Heart right ventricle (tissue), 16 donors: ENCODE data around the gene UROS. TPM values are rescaled to one million over a fixed set of nuclear protein-coding genes. Genes with fewer than 3 reads are reported as not detected.

Experiments used
- ATAC-seq, 8 donors: fragments of 200-7000 bp; cut with Tn5 transposase; one replicate each; pipeline ENCODE4 v1.9.1; 2020; ENCODE audit warnings: mild to moderate bottlenecking in 8 of 8, moderate library complexity in 8 of 8, moderate number of reproducible peaks in 1 of 8
- DNase-seq, 2 donors: peaks; one replicate each; pipeline ENCODE4 v3.0.0-alpha.2; 2020
- H3K27ac ChIP-seq, 10 donors: fragments of 200-600 bp; sonication (generic) in 2 of 10; one replicate each; pipeline versions ENCODE4 v1.5.0 to v1.8.0; 2020 to 2022; ENCODE audit warnings: mild to moderate bottlenecking in 3 of 10
- H3K27me3 ChIP-seq, 7 donors: fragments of 200-600 bp; one replicate each; pipeline ENCODE4 v1.8.0; 2021 to 2022; ENCODE audit warnings: mild to moderate bottlenecking in 2 of 7
- H3K36me3 ChIP-seq, 9 donors: fragments of 200-600 bp; sonication (generic) in 1 of 9; one replicate each; pipeline versions ENCODE4 v1.5.0 to v1.8.0; 2020 to 2022; ENCODE audit warnings: mild to moderate bottlenecking in 2 of 9
- H3K4me1 ChIP-seq, 9 donors: fragments of 200-600 bp; sonication (generic) in 1 of 9; one replicate each; pipeline versions ENCODE4 v1.5.0 to v1.8.0; 2020 to 2022; ENCODE audit warnings: mild to moderate bottlenecking in 4 of 9
- H3K4me3 ChIP-seq, 10 donors: fragments of 200-600 bp; sonication (generic) in 2 of 10; one replicate each; pipeline versions ENCODE4 v1.5.0 to v1.8.0; 2020 to 2022; ENCODE audit warnings: mild to moderate bottlenecking in 7 of 10, moderate library complexity in 2 of 10
- H3K9me3 ChIP-seq, 11 donors: fragments of 200-600 bp in 10 of 11; sonication (generic) in 2 of 11; one replicate each; pipeline versions ENCODE4 v1.5.0 to v1.8.0; 2013 to 2022; ENCODE audit warnings: mild to moderate bottlenecking in 2 of 11, control low read depth in 1 of 11, moderate library complexity in 1 of 11
- WGBS, 2 donors: extraction: QIAGEN DNeasy Blood & Tissue Kit; methylation state at CpG; one replicate each; pipeline ENCODE4 v1.1.7; 2013; ENCODE audit warnings: inconsistent platforms in 1 of 2; 5-methylcytosine and 5-hydroxymethylcytosine counted together
- intact Hi-C, 10 donors: fragments of 100-400 bp; cut with DNase I; formaldehyde crosslinking; loops; one replicate each; pipeline versions ENCODE4 v1.11.1 to v1.14.2; 2022
- polyA plus RNA-seq, 2 donors: library from polyadenylated mRNA; stranded (reverse); fragments of 200-250 nt; gene quantifications; one replicate each; pipeline ENCODE4 v1.2.3, GENCODE V29; 2013
- total RNA-seq, 10 donors: library from RNA; stranded (reverse); fragmentation: NEBNext Ultra II Directional in 3 of 10; extraction: Animal tissue kit (Norgen Biotek cat#: 25700) in 3 of 10; gene quantifications; one replicate each; pipeline versions ENCODE4 v1.2.1 to v1.2.4, GENCODE V29; 2021 to 2023
- TF ChIP-seq, protein P1 (sequence below), 9 donors: fragments of 200-600 bp; sonication (generic) in 2 of 9; IDR thresholded peaks; one replicate each; pipeline versions ENCODE4 v1.5.0 to v1.8.0; 2021 to 2022; ENCODE audit warnings: antibody characterized with exemption in 9 of 9, mild to moderate bottlenecking in 5 of 9, moderate library complexity in 1 of 9
- donor health status: Arrhythmogenic right ventricular cardiomyopathy.
- donor health status: ischemic (EF 13 %, LVEDD 7.1; RV severe dilation, severe dysfunction).
- donor health status: healthy with polysubstance abuse.
- donor health status: DM: no; HTN: yes; CAD: no.
- donor health status: DM: no; HTN: no; CAD: no.
- donor health status: ischemic (EF 25% LVEDD 6.9; RV normal size, moderate dysfunction).
- donor health status: ischemic (EF 25% LVEDD 5.7; RV mildly dilated, moderate dysfunction).
- donor health status: healthy.
- donor health status: DM: yes; HTN: yes; CAD: no.
- donor health status: Ischemic cardiomyopathy.
- donor health status: ischemic (EF 35%, LVEDD 5.7; RV mildly dilated, moderate dysfunction).
- donor health status: nonischemic (EF 11% LVEDD 7.7; RV severe dilation, severe dysfunction).
- donor health status: DM: yes; HTN: yes; CAD: no.
- donor health status: PGD.
- donor health status: ischemic (EF 29% LVEDD 5.4; RV normal size, mild dysfunction).
- donor health status: nonischemic (EF 23%, LVEDD 6.1; RV moderate dilation, normal function).

Gene UROS
- total and polyA plus RNA-seq, 12 donors, result 42.5 to 84.3 (median 70.8) TPM

DNA sequence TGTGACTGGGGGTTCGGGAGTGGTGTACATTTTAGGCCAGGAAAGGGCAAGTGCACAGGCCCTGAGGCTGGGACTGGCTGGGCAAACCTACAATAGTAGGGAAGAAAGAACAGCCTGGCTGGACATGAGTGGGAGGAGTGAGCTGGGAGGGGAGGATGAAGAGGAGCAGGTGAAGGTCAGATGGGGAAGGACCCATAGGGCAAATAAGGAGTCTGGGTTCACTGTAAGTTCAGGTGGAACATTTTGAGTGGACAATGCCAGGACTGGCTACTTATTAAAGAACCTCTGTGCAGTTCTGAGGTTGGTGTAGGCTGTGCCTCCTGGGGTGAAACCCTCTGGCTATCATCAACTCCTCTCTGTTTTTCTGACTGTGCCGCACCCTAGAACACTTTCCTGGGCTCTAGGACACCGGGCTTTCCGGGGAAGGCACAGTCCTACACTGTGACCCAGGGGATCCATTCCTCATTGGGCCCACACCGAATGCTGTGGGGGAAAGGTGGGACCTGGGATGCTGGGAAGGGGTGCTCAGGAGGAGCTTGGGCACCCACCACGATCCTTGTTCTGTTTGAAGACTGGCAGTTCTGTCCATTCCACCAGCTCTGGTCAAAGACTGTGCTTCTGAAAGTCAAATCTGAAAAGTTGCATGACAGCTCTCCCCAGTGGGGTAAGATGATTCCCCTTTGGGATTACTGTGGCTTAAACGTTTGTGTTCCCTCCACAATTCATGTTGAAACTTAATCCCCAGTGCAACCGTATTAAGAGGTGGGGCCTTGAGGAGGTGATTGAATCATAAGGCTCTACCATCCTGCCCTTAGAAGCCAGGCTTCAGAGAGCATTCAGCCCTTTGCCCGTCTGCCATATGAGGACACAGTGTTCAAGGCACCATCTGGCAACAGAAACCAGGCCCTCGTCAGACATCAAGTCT lies 43.4 kb downstream of the UROS start:
- Histone ChIP-seq H3K9me3 (peaks cover 0 to 6% (median 0%) of the 10 kb centered on the region in 11 donors), H3K4me1 (no peaks in the 10 kb centered on the region), H3K4me3 (no peak overlapping the region), H3K27me3 (peaks cover 0 to 4% (median 2%) of the 10 kb centered on the region in 7 donors), H3K36me3 (no peaks in the 10 kb centered on the region), H3K27ac (no peak overlapping the region)
- DNase-seq, result no peak
- TF ChIP-seq, protein P1, sequence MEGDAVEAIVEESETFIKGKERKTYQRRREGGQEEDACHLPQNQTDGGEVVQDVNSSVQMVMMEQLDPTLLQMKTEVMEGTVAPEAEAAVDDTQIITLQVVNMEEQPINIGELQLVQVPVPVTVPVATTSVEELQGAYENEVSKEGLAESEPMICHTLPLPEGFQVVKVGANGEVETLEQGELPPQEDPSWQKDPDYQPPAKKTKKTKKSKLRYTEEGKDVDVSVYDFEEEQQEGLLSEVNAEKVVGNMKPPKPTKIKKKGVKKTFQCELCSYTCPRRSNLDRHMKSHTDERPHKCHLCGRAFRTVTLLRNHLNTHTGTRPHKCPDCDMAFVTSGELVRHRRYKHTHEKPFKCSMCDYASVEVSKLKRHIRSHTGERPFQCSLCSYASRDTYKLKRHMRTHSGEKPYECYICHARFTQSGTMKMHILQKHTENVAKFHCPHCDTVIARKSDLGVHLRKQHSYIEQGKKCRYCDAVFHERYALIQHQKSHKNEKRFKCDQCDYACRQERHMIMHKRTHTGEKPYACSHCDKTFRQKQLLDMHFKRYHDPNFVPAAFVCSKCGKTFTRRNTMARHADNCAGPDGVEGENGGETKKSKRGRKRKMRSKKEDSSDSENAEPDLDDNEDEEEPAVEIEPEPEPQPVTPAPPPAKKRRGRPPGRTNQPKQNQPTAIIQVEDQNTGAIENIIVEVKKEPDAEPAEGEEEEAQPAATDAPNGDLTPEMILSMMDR (IDR thresholded peaks at IDR 0.05), result no peak
- ATAC-seq, result no peak
- intact Hi-C loops, result no loop called here
- 78 to 83% methylated on average over 10 of the region's 10 CpGs for WGBS, 2 donors

- Histone ChIP-seq H3K4me1 (no peaks in the 10 kb centered on the region), H3K27ac (no peak overlapping the region), H3K4me3 (no peak overlapping the region), H3K27me3 (peaks cover 0 to 12% (median 4%) of the 10 kb centered on the region in 7 donors), H3K9me3 (peaks cover 0 to 6% (median 0%) of the 10 kb centered on the region in 11 donors), H3K36me3 (no peaks in the 10 kb centered on the region)
- TF ChIP-seq, protein P1 (IDR thresholded peaks at IDR 0.05), result no peak
- no peak for ATAC-seq
- no peak for DNase-seq
- WGBS, 2 donors, result 51 to 64% methylated on average over 5 of the region's 5 CpGs
- intact Hi-C loops, result no loop called here
Observed at GRCh38 chr10:125778556-125778955, 44.5 kb downstream of the UROS start.

DNA sequence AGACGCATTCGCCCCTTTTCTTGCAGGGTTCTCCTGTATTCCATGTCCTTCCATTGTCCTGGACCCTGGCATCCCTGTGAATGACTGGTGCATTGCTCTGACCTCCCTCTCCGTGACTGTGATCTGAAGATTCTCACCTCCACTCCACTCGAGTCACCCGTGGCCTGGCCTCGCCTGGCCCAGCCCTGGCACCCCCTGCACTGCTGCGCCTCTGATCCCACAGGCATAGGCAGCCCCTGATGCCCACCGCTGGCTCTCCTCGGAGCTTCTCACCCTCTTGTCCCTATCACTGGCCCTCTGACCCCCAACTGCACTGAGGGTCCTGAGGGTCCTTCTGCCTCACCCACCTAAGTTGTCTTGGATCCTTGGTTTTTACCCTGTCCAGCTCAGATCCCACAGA lies 45.3 kb downstream of the UROS start:
- intact Hi-C loops, result no loop called here
- DNase-seq (no peak), ATAC-seq (no peak)
- Histone ChIP-seq H3K27me3 (peaks cover 0 to 12% (median 4%) of the 10 kb centered on the region in 7 donors), H3K4me3 (no peak overlapping the region), H3K9me3 (peaks cover 0 to 6% (median 0%) of the 10 kb centered on the region in 11 donors), H3K36me3 (no peaks in the 10 kb centered on the region), H3K4me1 (no peaks in the 10 kb centered on the region), H3K27ac (no peak overlapping the region)
- WGBS, 2 donors, result 90 to 95% methylated on average over 9 of the region's 9 CpGs
- TF ChIP-seq, protein P1 (IDR thresholded peaks at IDR 0.05), result no peak

- intact Hi-C loops, result no loop called here
- H3K9me3 ChIP-seq, result peaks cover 0 to 6% (median 0%) of the 10 kb centered on the region in 11 donors
- H3K36me3 ChIP-seq, result no peaks in the 10 kb centered on the region
- H3K4me3 ChIP-seq, result no peak within 1 kb of the TSS
- 94% methylated on average over 26 of the region's 26 CpGs for WGBS, 2 donors
- no peak for ATAC-seq
- no peak within 1 kb of the TSS for H3K27ac ChIP-seq
- H3K27me3 ChIP-seq, result peaks cover 0 to 12% (median 4%) of the 10 kb centered on the region in 7 donors
- no peak for DNase-seq
- no peaks in the 10 kb centered on the region for H3K4me1 ChIP-seq
- TF ChIP-seq, protein P1 (IDR thresholded peaks at IDR 0.05), result no peak
Observed at GRCh38 chr10:125775491-125776106, 47.5 kb downstream of the UROS start, which contains the start of gene MMP21. Gene MMP21, minus strand, starts transcription at chr10:125775821. Its CDS starts 0 bp downstream, at chr10:125775821.
